H1 (cell line): Measurements from ENCODE around the gene DNAJC9.

Experiments
- ATF3 ChIP-seq: IDR thresholded peaks from 2 replicates; pipeline ENCODE4 v1.6.1; 2011; ENCODE audit warnings: low read depth, mild to moderate bottlenecking, low read length; ENCODE audit not compliant: insufficient read depth
- CTCF ChIP-seq, 3 experiments: IDR thresholded peaks; 1 replicate in 2 of 3; 2 replicates in 1 of 3; pipeline versions ENCODE4 v1.5.1 to v1.6.1; 2011; ENCODE audit warnings: low read length in 3 of 3, mild to moderate bottlenecking in 3 of 3, inconsistent platforms in 2 of 3, low read depth in 1 of 3, moderate library complexity in 1 of 3; ENCODE audit not compliant: insufficient read depth in 1 of 3; ENCODE audit errors: control extremely low read depth in 1 of 3
- EP300 ChIP-seq, 2 experiments: IDR thresholded peaks; 1 replicate in 1 of 2; 2 replicates in 1 of 2; pipeline ENCODE4 v1.6.1; 2011 to 2012; ENCODE audit warnings: low read depth in 2 of 2, low read length in 2 of 2, mild to moderate bottlenecking in 2 of 2, borderline replicate concordance in 1 of 2, inconsistent platforms in 1 of 2, moderate library complexity in 1 of 2
- EZH2 ChIP-seq: fragments of 200-600 bp; sonication (generic); IDR thresholded peaks from 2 replicates; pipeline ENCODE4 v1.7.1; 2012; ENCODE audit warnings: low read depth, mild to moderate bottlenecking, moderate library complexity, low read length, inconsistent platforms; ENCODE audit not compliant: severe bottlenecking
- GABPA ChIP-seq: IDR thresholded peaks from 2 replicates; pipeline ENCODE4 v1.6.1; 2011; ENCODE audit warnings: mild to moderate bottlenecking, low read length, moderate library complexity, borderline replicate concordance; ENCODE audit not compliant: insufficient read depth
- HDAC2 ChIP-seq, 2 experiments: fragments of 300-600 bp in 1 of 2; sonication (generic) in 1 of 2; IDR thresholded peaks; 2 replicates each; pipeline ENCODE4 v1.6.1; 2011 to 2012; ENCODE audit warnings: low read depth in 2 of 2, low read length in 2 of 2, mild to moderate bottlenecking in 2 of 2, moderate library complexity in 2 of 2, borderline replicate concordance in 1 of 2, inconsistent platforms in 1 of 2
- POLR2AphosphoS5 ChIP-seq: IDR thresholded peaks from 2 replicates; pipeline ENCODE4 v1.6.1; 2011; ENCODE audit warnings: low read depth, low read length
- RBBP5 ChIP-seq: IDR thresholded peaks from 2 replicates; pipeline ENCODE4 v1.7.1; 2012; ENCODE audit warnings: low read depth, mild to moderate bottlenecking, inconsistent platforms, low read length, moderate library complexity, borderline replicate concordance
- RXRA ChIP-seq: IDR thresholded peaks from 2 replicates; pipeline ENCODE4 v1.6.1; 2011; ENCODE audit warnings: low read depth, mild to moderate bottlenecking, low read length, moderate library complexity; ENCODE audit not compliant: insufficient read depth
- SP1 ChIP-seq: IDR thresholded peaks from 2 replicates; pipeline ENCODE4 v1.6.1; 2011; ENCODE audit warnings: low read depth, low read length
- TBP ChIP-seq: IDR thresholded peaks from 2 replicates; pipeline ENCODE4 v1.6.1; 2011; ENCODE audit warnings: low read depth, low read length, improper control_type of control experiment
- TCF12 ChIP-seq: IDR thresholded peaks from 2 replicates; pipeline ENCODE4 v1.6.1; 2011; ENCODE audit warnings: low read depth, mild to moderate bottlenecking, low read length
- YY1 ChIP-seq: IDR thresholded peaks from 2 replicates; pipeline ENCODE4 v1.6.1; 2011; ENCODE audit warnings: low read depth, mild to moderate bottlenecking, low read length
- ZNF274 ChIP-seq: IDR thresholded peaks from 2 replicates; pipeline ENCODE4 v1.7.0; 2012; ENCODE audit warnings: low read length, borderline replicate concordance; ENCODE audit errors: extremely low read depth

- no peak for TF ChIP-seq ZNF274
- no peak; the same call in 1 of the 2 replicates for TF ChIP-seq GABPA
- no peak for TF ChIP-seq HDAC2 (IDR thresholded peaks at IDR 0.05; ENCODE audit: borderline replicate concordance in 1 of 2, low read depth in 2 of 2, low read length in 2 of 2)
- peak in 1 of 3 experiments; percentile 8; a peak in 1 of 4 replicates for TF ChIP-seq CTCF (IDR thresholded peaks at IDR 0.05; ENCODE audit: control extremely low read depth in 1 of 3, insufficient read depth in 1 of 3, low read depth in 1 of 3, low read length in 3 of 3)
- no peak; the same call in 1 of the 2 replicates for TF ChIP-seq RBBP5
- TF ChIP-seq EZH2, result no peak
- peak; percentile 83 for TF ChIP-seq TBP
- peak; percentile 42; the same call in 1 of the 2 replicates for TF ChIP-seq ATF3
- no peak for TF ChIP-seq EP300 (IDR thresholded peaks at IDR 0.05; ENCODE audit: borderline replicate concordance in 1 of 2, low read depth in 2 of 2, low read length in 2 of 2)
- TF ChIP-seq POLR2AphosphoS5, result peak; percentile 90
- no peak for TF ChIP-seq RXRA
- TF ChIP-seq SP1, result no peak; the same call in 1 of the 2 replicates
- peak; percentile 84 for TF ChIP-seq YY1
- TF ChIP-seq TCF12, result no peak
Measured at GRCh38 chr10:73252445-73253224, 5.6 kb upstream of the DNAJC9 start, which contains the start of gene MRPS16.
